ENCODE results near the gene MARVELD1. TPM values are rescaled to one million over a fixed set of nuclear protein-coding genes. Genes with fewer than 3 reads are reported as not detected.

MARVELD1 gene
- total RNA-seq, 1 experiment from 2014 or later = 30.1 TPM

DNA sequence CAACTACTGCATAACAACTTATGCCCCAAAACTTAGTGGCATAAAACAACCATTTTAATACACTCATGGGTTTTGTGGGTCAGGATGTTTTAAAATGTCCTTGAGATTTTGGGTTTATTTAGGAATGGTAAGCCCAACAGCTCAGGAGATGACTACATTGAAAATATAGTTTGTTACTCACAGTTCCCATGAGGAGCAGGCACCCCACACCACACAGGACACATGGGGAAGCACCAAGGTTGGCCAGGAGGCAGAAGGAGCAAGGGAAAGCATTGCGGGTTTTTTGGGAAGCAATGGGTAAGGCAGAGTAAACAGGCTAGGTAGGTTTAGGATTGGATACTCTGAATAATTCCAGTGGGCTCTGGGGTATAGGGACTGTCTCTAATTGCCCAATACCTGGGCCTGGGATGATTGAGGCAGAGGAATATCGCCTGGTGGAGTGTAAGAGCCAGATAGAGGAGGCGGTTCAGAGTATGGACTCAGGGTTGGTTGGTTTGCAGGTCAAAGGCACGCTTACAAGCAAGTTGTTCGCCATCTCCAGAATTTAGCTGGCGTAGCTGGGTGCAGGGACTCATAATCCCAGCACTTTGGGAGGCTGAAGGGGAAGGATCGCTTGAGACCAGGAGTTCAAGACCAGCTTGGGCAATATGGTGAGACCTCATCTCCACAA lies 10.0 kb upstream of the MARVELD1 start:
- TF ChIP-seq, protein P1, sequence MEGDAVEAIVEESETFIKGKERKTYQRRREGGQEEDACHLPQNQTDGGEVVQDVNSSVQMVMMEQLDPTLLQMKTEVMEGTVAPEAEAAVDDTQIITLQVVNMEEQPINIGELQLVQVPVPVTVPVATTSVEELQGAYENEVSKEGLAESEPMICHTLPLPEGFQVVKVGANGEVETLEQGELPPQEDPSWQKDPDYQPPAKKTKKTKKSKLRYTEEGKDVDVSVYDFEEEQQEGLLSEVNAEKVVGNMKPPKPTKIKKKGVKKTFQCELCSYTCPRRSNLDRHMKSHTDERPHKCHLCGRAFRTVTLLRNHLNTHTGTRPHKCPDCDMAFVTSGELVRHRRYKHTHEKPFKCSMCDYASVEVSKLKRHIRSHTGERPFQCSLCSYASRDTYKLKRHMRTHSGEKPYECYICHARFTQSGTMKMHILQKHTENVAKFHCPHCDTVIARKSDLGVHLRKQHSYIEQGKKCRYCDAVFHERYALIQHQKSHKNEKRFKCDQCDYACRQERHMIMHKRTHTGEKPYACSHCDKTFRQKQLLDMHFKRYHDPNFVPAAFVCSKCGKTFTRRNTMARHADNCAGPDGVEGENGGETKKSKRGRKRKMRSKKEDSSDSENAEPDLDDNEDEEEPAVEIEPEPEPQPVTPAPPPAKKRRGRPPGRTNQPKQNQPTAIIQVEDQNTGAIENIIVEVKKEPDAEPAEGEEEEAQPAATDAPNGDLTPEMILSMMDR (conservative IDR thresholded peaks at IDR 0.05; ENCODE audit: low read depth, low read length) = no peak
- TF ChIP-seq EZH2 (IDR thresholded peaks at IDR 0.05; ENCODE audit: borderline replicate concordance, low read depth, low read length, poor library complexity, severe bottlenecking) = no peak
- no TSS peak for BruUV-seq (replicated peaks)
- Histone ChIP-seq H3K27me3 (replicated peaks; ENCODE audit: insufficient read depth, low read depth, low read length, poor library complexity) (no peaks in the 10 kb centered on the region), H3K27ac (ENCODE audit: low read depth, low read length, poor library complexity, severe bottlenecking) (no peak overlapping the region), H3K4me1 (ENCODE audit: insufficient read depth, low read length, poor library complexity, severe bottlenecking) (no peaks in the 10 kb centered on the region), H3K9me3 (ENCODE audit: low read depth, low read length, poor library complexity, severe bottlenecking) (no peaks in the 10 kb centered on the region), H3K4me3 (ENCODE audit: low read depth, low read length, poor library complexity, severe bottlenecking) (no peak overlapping the region), H3K36me3 (ENCODE audit: insufficient read depth, low read length, poor library complexity, severe bottlenecking) (no peaks in the 10 kb centered on the region)
- DNase-seq (ENCODE audit: low spot score) = no peak
- intact Hi-C loops (cut with micrococcal nuclease; ENCODE audit: unreplicated experiment) = loop anchor here (10.0 kb wide), 1 partner anchor 341 kb away; no protein-coding TSS in a partner anchor
- ChIA-PET CTCF (no interaction called here), POLR2A (ENCODE audit: low non-redundant PET) (no interaction called here)

DNA sequence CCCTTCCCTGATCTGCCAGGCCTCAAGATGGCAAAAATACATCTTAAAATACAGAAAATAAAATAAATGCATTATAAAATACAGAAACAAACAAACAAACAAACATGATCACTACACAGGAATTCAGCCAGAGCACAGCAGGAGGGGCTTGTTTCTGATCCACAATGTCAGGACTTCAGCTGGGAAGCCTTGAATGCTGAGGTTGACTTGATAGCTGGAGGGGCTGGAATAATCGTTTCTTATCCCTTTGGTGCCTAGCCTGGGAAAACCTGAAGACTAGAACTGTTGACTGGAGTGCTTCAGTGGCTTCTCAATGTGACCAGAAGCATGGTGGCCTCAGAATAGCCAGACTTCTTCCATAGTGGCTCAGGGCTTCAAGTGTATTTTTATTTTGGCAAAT lies 9.2 kb upstream of the MARVELD1 start:
- Histone ChIP-seq H3K36me3 (ENCODE audit: insufficient read depth, low read length, poor library complexity, severe bottlenecking) (no peaks in the 10 kb centered on the region), H3K4me3 (ENCODE audit: low read depth, low read length, poor library complexity, severe bottlenecking) (no peak overlapping the region), H3K27me3 (replicated peaks; ENCODE audit: insufficient read depth, low read depth, low read length, poor library complexity) (no peaks in the 10 kb centered on the region), H3K27ac (ENCODE audit: low read depth, low read length, poor library complexity, severe bottlenecking) (no peak overlapping the region), H3K4me1 (ENCODE audit: insufficient read depth, low read length, poor library complexity, severe bottlenecking) (no peaks in the 10 kb centered on the region), H3K9me3 (ENCODE audit: low read depth, low read length, poor library complexity, severe bottlenecking) (no peaks in the 10 kb centered on the region)
- no TSS peak for BruUV-seq (replicated peaks)
- ChIA-PET CTCF (no interaction called here), POLR2A (ENCODE audit: low non-redundant PET) (no interaction called here)
- no peak for DNase-seq (ENCODE audit: low spot score)
- no peak for TF ChIP-seq EZH2 (IDR thresholded peaks at IDR 0.05; ENCODE audit: borderline replicate concordance, low read depth, low read length, poor library complexity, severe bottlenecking)
- TF ChIP-seq, protein P1 (conservative IDR thresholded peaks at IDR 0.05; ENCODE audit: low read depth, low read length) = no peak
- intact Hi-C loops (cut with micrococcal nuclease; ENCODE audit: unreplicated experiment) = loop anchor here (10.0 kb wide), 1 partner anchor 340 kb away; no protein-coding TSS in a partner anchor

DNA sequence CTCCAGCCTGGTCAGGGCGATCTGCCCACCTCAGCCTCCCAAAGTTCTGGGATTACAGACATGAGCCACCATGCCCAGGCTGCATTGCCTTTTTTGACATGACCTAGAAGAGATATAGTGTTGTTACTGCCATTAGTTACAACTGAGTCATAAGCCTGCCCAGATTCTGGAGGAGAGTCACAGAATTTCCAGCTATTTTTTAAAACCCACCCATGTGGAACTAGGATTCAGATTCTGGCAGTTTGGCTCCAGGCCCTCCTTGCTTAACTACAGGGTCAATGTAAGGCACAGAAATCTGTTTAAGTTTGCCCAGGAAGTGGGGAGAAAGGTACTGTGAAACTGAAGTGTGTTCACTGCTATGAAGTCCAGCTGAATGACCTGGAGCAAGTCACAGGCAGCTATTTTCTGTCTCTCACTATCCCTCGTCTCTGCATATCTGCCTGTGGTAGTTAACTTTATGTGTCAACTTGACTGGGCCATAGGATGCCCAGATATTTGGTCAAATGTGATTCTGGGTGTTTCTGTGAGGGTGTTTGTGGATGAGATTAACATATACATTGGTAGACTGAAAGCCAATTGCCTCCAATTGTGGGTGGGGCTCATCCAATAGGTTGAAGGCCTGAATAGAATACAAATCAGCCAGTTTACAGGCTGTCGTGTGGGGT lies 8.4 kb upstream of the MARVELD1 start:
- no TSS peak for BruUV-seq (replicated peaks)
- intact Hi-C loops (cut with micrococcal nuclease; ENCODE audit: unreplicated experiment) = loop anchor here (10.0 kb wide), 1 partner anchor 340 kb away; no protein-coding TSS in a partner anchor
- Histone ChIP-seq H3K27me3 (replicated peaks; ENCODE audit: insufficient read depth, low read depth, low read length, poor library complexity) (no peaks in the 10 kb centered on the region), H3K36me3 (ENCODE audit: insufficient read depth, low read length, poor library complexity, severe bottlenecking) (no peaks in the 10 kb centered on the region), H3K4me1 (ENCODE audit: insufficient read depth, low read length, poor library complexity, severe bottlenecking) (peaks cover 3% of the 10 kb centered on the region), H3K4me3 (ENCODE audit: low read depth, low read length, poor library complexity, severe bottlenecking) (no peak overlapping the region), H3K9me3 (ENCODE audit: low read depth, low read length, poor library complexity, severe bottlenecking) (no peaks in the 10 kb centered on the region), H3K27ac (ENCODE audit: low read depth, low read length, poor library complexity, severe bottlenecking) (no peak overlapping the region)
- no peak for TF ChIP-seq EZH2 (IDR thresholded peaks at IDR 0.05; ENCODE audit: borderline replicate concordance, low read depth, low read length, poor library complexity, severe bottlenecking)
- POLR2A ChIA-PET (ENCODE audit: low non-redundant PET) = no interaction called here
- CTCF ChIA-PET = no interaction called here
- no peak for DNase-seq (ENCODE audit: low spot score)

All from A673 (cell line).